H9 (cell line): ENCODE results near the gene PAPOLG. TPM values are rescaled to one million over a fixed set of nuclear protein-coding genes. Genes with fewer than 3 reads are reported as not detected.

Experiments
- DNase-seq: peaks from one replicate; pipeline ENCODE4 v3.0.0-alpha.2; 2017
- H2AFZ ChIP-seq: one replicate; pipeline ENCODE4 v1.6.1; 2013; ENCODE audit warnings: mild to moderate bottlenecking, low read length, control low read depth, moderate library complexity
- H2AK5ac ChIP-seq: 2 replicates; pipeline ENCODE4 v1.6.1; 2013; ENCODE audit warnings: low read length, control low read depth, mixed read lengths; ENCODE audit not compliant: insufficient read length
- H2BK120ac ChIP-seq: one replicate; pipeline ENCODE4 v1.6.1; 2013; ENCODE audit warnings: low read depth, mild to moderate bottlenecking, low read length, control low read depth, inconsistent platforms; ENCODE audit not compliant: poor library complexity, severe bottlenecking
- H2BK12ac ChIP-seq: 2 replicates; pipeline ENCODE4 v1.6.1; 2013; ENCODE audit warnings: low read length, control low read depth, mixed read lengths, low read depth; ENCODE audit not compliant: insufficient read length
- H2BK15ac ChIP-seq: 2 replicates; pipeline ENCODE4 v1.6.1; 2013; ENCODE audit warnings: low read depth, low read length, control low read depth
- H2BK20ac ChIP-seq: one replicate; pipeline ENCODE4 v1.6.1; 2013; ENCODE audit warnings: low read depth, mild to moderate bottlenecking, low read length, control low read depth, inconsistent platforms; ENCODE audit not compliant: poor library complexity, severe bottlenecking
- H2BK5ac ChIP-seq: 2 replicates; pipeline ENCODE4 v1.6.1; 2013; ENCODE audit warnings: low read length, control low read depth, mixed read lengths; ENCODE audit not compliant: insufficient read length
- H3K14ac ChIP-seq: 2 replicates; pipeline ENCODE4 v1.6.1; 2013; ENCODE audit warnings: low read length, control low read depth; ENCODE audit not compliant: insufficient read depth
- H3K18ac ChIP-seq: 2 replicates; pipeline ENCODE4 v1.6.1; 2013; ENCODE audit warnings: low read depth, mild to moderate bottlenecking, mixed read lengths, low read length, control low read depth; ENCODE audit not compliant: insufficient read length
- H3K23ac ChIP-seq: 2 replicates; pipeline ENCODE4 v1.6.1; 2013; ENCODE audit warnings: low read length, control low read depth, mixed read lengths, low read depth; ENCODE audit not compliant: insufficient read length
- H3K23me2 ChIP-seq: 2 replicates; pipeline ENCODE4 v1.6.1; 2013; ENCODE audit warnings: low read depth, mild to moderate bottlenecking, mixed read lengths, low read length, control low read depth; ENCODE audit not compliant: insufficient read length, poor library complexity, severe bottlenecking
- H3K27ac ChIP-seq: 2 replicates; pipeline ENCODE4 v1.5.1; 2013; ENCODE audit warnings: low read length, control low read depth, mixed read lengths, low read depth; ENCODE audit not compliant: insufficient read length
- H3K27me3 ChIP-seq: 2 replicates; pipeline ENCODE4 v1.6.1; 2013; ENCODE audit warnings: low read length, control low read depth, inconsistent platforms; ENCODE audit not compliant: insufficient read depth
- H3K4ac ChIP-seq: 2 replicates; pipeline ENCODE4 v1.6.1; 2013; ENCODE audit warnings: low read depth, mild to moderate bottlenecking, control low read depth, inconsistent platforms, low read length, moderate library complexity
- H3K4me1 ChIP-seq: 2 replicates; pipeline ENCODE4 v1.6.1; 2013; ENCODE audit warnings: low read length, control low read depth, inconsistent platforms; ENCODE audit not compliant: insufficient read depth
- H3K4me2 ChIP-seq: 2 replicates; pipeline ENCODE4 v1.6.1; 2013; ENCODE audit warnings: low read length, control low read depth, mixed read lengths; ENCODE audit not compliant: insufficient read length, insufficient read depth
- H3K56ac ChIP-seq: 2 replicates; pipeline ENCODE4 v1.6.1; 2013; ENCODE audit warnings: low read depth, mild to moderate bottlenecking, mixed read lengths, low read length, control low read depth; ENCODE audit not compliant: insufficient read length
- H3K79me1 ChIP-seq: 2 replicates; pipeline ENCODE4 v1.6.1; 2013; ENCODE audit warnings: low read depth, mild to moderate bottlenecking, moderate library complexity, low read length, control low read depth, inconsistent platforms; ENCODE audit not compliant: insufficient read depth, poor library complexity, severe bottlenecking
- H3K79me2 ChIP-seq: 2 replicates; pipeline ENCODE4 v1.6.1; 2013; ENCODE audit warnings: low read length, control low read depth, inconsistent platforms; ENCODE audit not compliant: insufficient read depth
- H3K9ac ChIP-seq: 2 replicates; pipeline ENCODE4 v1.6.1; 2013; ENCODE audit warnings: low read length, control low read depth, mixed read lengths; ENCODE audit not compliant: insufficient read length; ENCODE audit errors: extremely low read depth
- H3K9me3 ChIP-seq: one replicate; pipeline ENCODE4 v1.6.1; 2013; ENCODE audit warnings: low read depth, low read length, inconsistent platforms; ENCODE audit not compliant: control insufficient read depth
- H3T11ph ChIP-seq: one replicate; pipeline ENCODE4 v1.6.1; 2013; ENCODE audit warnings: mild to moderate bottlenecking, low read length, control low read depth, inconsistent platforms
- H4K20me1 ChIP-seq: one replicate; pipeline ENCODE4 v1.6.1; 2013; ENCODE audit not compliant: control insufficient read depth, insufficient read length, insufficient read depth
- H4K5ac ChIP-seq: 2 replicates; pipeline ENCODE4 v1.6.1; 2013; ENCODE audit warnings: low read depth, mild to moderate bottlenecking, mixed read lengths, low read length, control low read depth; ENCODE audit not compliant: insufficient read length
- H4K8ac ChIP-seq: replicated peaks from 2 replicates; pipeline ENCODE4 v1.6.1; 2013; ENCODE audit warnings: low read length, control low read depth, mixed read lengths, low read depth; ENCODE audit not compliant: insufficient read length
- H4K91ac ChIP-seq: 2 replicates; pipeline ENCODE4 v1.6.1; 2013; ENCODE audit warnings: low read depth, mild to moderate bottlenecking, moderate library complexity, mixed read lengths, low read length, control low read depth; ENCODE audit not compliant: insufficient read length
- H3K27ac Mint-ChIP-seq, 3 experiments: 2 replicates in 2 of 3; 3 replicates in 1 of 3; pipeline ENCODE4 v1.8.0; 2020 to 2021; ENCODE audit warnings: mixed read lengths in 3 of 3, mild to moderate bottlenecking in 1 of 3, moderate library complexity in 1 of 3
- H3K27me3 Mint-ChIP-seq: 2 replicates; pipeline ENCODE4 v1.8.0; 2021; ENCODE audit warnings: low read depth, mild to moderate bottlenecking, moderate library complexity, mixed read lengths
- H3K36me3 Mint-ChIP-seq, 3 experiments: 2 replicates in 2 of 3; 3 replicates in 1 of 3; pipeline ENCODE4 v1.8.0; 2020 to 2021; ENCODE audit warnings: low read depth in 3 of 3, mixed read lengths in 3 of 3; ENCODE audit not compliant: insufficient read depth in 1 of 3
- H3K4me1 Mint-ChIP-seq, 2 experiments: 2 replicates each; pipeline ENCODE4 v1.8.0; 2020; ENCODE audit warnings: mixed read lengths in 2 of 2
- H3K4me3 Mint-ChIP-seq, 2 experiments: 2 replicates in 1 of 2; 3 replicates in 1 of 2; pipeline ENCODE4 v1.8.0; 2020 to 2021; ENCODE audit warnings: mild to moderate bottlenecking in 2 of 2, mixed read lengths in 2 of 2, moderate library complexity in 1 of 2
- H3K9me3 Mint-ChIP-seq, 2 experiments: 2 replicates in 1 of 2; 3 replicates in 1 of 2; pipeline ENCODE4 v1.8.0; 2020; ENCODE audit warnings: mild to moderate bottlenecking in 2 of 2, mixed read lengths in 2 of 2, moderate library complexity in 1 of 2
- WGBS: extraction: QIAGEN DNeasy Blood & Tissue Kit; methylation state at CpG from one replicate; pipeline ENCODE4 v1.1.7; 2013; ENCODE audit warnings: missing lambda C conversion rate, low lambda C conversion rate, mixed read lengths; ENCODE audit not compliant: insufficient read length; ENCODE audit errors: extremely low coverage; 5-methylcytosine and 5-hydroxymethylcytosine counted together
- total RNA-seq: library from RNA; stranded (reverse); gene quantifications from 2 replicates; pipeline ENCODE4 v1.2.1, GENCODE V29; 2021
- TF ChIP-seq, protein P1 (sequence below): fragments of 200-600 bp; sonication (generic); conservative IDR thresholded peaks from 3 replicates; pipeline ENCODE4 v1.8.0; 2021; ENCODE audit warnings: antibody characterized with exemption, mild to moderate bottlenecking

PAPOLG gene
- total RNA-seq, 1 experiment from 2014 or later = 19.2 TPM

DNA sequence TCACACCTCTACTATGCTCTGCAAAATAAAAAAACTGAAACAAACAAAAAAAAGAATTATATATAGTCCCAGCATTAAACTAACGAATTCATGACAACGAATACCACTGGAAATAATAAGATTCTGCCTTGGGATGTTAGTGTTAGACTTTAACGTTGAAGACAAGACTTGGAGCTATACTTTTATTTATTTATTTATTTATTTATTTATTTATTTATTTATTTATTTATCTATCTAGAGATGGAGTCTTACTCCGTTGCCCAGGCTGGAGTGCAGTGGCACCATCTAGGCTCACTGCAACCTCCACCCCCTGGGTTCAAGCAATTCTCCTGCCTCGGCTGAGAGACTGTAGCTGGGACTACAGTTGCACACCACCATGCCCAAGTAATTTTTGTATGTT lies 27.2 kb upstream of the PAPOLG start:
- no peaks in the 10 kb centered on the region for H3K4me1 Mint-ChIP-seq
- Histone ChIP-seq H2BK15ac (no peak overlapping the region), H3K9me3 (no peaks in the 10 kb centered on the region), H4K8ac (no peak overlapping the region), H2AK5ac (no peak overlapping the region), H2AFZ (no peak overlapping the region), H3K18ac (no peak overlapping the region), H3K4me1 (no peaks in the 10 kb centered on the region), H4K91ac (no peak overlapping the region), H2BK5ac (no peak overlapping the region), H3K14ac (no peak overlapping the region), H2BK20ac (no peak overlapping the region), H3K56ac (no peak overlapping the region), H2BK12ac (no peak overlapping the region), H3K4me2 (no peak overlapping the region), H2BK120ac (no peak overlapping the region), H4K20me1 (no peaks in the 10 kb centered on the region), H3K27me3 (no peaks in the 10 kb centered on the region), H3K4ac (no peak overlapping the region), H3K79me2 (no peaks in the 10 kb centered on the region), H3K23me2 (no peaks in the 10 kb centered on the region), H3K79me1 (no peaks in the 10 kb centered on the region), H3K23ac (no peak overlapping the region), H3T11ph (no peak overlapping the region), H3K27ac (no peak overlapping the region), H4K5ac (no peak overlapping the region), H3K9ac (no peak overlapping the region)
- no peak overlapping the region for H3K27ac Mint-ChIP-seq
- TF ChIP-seq, protein P1, sequence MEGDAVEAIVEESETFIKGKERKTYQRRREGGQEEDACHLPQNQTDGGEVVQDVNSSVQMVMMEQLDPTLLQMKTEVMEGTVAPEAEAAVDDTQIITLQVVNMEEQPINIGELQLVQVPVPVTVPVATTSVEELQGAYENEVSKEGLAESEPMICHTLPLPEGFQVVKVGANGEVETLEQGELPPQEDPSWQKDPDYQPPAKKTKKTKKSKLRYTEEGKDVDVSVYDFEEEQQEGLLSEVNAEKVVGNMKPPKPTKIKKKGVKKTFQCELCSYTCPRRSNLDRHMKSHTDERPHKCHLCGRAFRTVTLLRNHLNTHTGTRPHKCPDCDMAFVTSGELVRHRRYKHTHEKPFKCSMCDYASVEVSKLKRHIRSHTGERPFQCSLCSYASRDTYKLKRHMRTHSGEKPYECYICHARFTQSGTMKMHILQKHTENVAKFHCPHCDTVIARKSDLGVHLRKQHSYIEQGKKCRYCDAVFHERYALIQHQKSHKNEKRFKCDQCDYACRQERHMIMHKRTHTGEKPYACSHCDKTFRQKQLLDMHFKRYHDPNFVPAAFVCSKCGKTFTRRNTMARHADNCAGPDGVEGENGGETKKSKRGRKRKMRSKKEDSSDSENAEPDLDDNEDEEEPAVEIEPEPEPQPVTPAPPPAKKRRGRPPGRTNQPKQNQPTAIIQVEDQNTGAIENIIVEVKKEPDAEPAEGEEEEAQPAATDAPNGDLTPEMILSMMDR = no peak
- DNase-seq = no peak
- no peaks in the 10 kb centered on the region for H3K36me3 Mint-ChIP-seq
- peaks cover 10% of the 10 kb centered on the region for H3K27me3 Mint-ChIP-seq
- H3K9me3 Mint-ChIP-seq = peaks cover 0 to 6% of the 10 kb centered on the region in 2 experiments; a peak in 2 of 5 replicates
- WGBS = no CpG with 5 or more reads among the region's 5 CpGs
- no peak overlapping the region; a peak in 1 of 5 replicates for H3K4me3 Mint-ChIP-seq
